ENCODE measurements around the gene DSCAML1.

- TF ChIP-seq EZH2 (IDR thresholded peaks at IDR 0.05; ENCODE audit: low read length, unreplicated experiment) (no peak), CTCF (conservative IDR thresholded peaks at IDR 0.05; ENCODE audit: low read depth, low read length) (no peak)
These were observed 110.3 kb downstream of the DSCAML1 start for GRCh38 chr11:117686711-117687110.
